ENCODE results near the gene CIC. TPM values are rescaled to one million over a fixed set of nuclear protein-coding genes. Genes with fewer than 3 reads are reported as not detected.

The CIC gene
- total and polyA plus RNA-seq, 2 of the 13 experiments (the other 11 are each of a cell fraction or from before 2014, with no cell fraction given), result 5.9 to 8.0 TPM

DNA sequence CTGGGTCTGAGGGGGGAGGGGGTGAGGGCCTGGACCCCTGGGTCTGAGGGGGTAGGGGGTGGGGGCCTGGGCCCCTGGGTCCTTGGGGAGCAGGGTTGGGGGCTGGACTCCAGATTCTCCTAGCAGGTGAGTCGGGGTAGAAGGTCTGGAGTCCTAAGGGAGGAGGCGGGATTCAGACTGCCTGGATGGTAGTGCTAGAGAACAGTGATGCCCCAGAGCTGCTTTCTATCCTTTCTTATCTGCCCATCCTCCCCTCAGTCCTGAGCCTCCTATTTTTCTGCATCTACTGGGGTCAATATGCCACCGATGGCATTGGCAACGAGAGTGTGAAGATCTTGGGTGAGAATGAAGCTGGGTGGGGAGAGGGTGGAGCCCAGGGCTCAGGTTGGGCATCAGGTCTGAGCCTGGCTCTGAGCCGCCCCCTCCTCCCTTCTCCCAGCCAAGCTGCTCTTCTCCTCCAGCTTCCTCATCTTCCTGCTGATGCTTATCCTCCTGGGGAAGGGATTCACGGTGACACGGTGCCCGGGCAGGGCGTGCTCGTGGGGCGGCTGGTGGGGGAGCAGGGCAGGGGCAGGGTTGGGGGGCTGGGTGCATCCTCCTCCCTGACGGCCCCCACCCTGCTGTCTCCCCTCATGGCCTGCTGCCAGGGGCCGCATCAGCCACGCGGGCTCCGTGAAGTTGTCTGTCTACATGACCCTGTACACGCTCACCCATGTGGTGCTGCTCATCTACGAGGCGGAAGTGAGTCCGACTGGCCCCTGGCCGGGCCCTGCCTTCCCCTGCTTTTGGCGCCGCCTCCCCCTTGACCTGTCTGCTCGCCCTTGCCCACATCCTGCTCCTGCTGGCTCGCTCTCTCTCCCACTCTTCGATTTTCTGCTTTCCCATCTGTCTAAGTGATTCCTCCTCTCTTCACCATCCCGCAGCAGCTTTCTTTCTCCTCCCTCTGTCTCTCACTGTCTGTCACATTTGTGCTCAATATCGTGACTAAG lies 47.5 kb downstream of the CIC start (continued):
- TF ChIP-seq FOXA3 (CRISPR knock-in tag; IDR thresholded peaks at IDR 0.05), result no peak
- TF ChIP-seq, protein P1, sequence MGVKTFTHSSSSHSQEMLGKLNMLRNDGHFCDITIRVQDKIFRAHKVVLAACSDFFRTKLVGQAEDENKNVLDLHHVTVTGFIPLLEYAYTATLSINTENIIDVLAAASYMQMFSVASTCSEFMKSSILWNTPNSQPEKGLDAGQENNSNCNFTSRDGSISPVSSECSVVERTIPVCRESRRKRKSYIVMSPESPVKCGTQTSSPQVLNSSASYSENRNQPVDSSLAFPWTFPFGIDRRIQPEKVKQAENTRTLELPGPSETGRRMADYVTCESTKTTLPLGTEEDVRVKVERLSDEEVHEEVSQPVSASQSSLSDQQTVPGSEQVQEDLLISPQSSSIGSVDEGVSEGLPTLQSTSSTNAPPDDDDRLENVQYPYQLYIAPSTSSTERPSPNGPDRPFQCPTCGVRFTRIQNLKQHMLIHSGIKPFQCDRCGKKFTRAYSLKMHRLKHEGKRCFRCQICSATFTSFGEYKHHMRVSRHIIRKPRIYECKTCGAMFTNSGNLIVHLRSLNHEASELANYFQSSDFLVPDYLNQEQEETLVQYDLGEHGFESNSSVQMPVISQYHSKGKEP (CRISPR knock-in tag; IDR thresholded peaks at IDR 0.05), result no peak
- TF ChIP-seq PHF20 (CRISPR knock-in tag; IDR thresholded peaks at IDR 0.05), result peak; percentile 37; the same call in 1 of the 2 replicates
- TF ChIP-seq, protein P2, sequence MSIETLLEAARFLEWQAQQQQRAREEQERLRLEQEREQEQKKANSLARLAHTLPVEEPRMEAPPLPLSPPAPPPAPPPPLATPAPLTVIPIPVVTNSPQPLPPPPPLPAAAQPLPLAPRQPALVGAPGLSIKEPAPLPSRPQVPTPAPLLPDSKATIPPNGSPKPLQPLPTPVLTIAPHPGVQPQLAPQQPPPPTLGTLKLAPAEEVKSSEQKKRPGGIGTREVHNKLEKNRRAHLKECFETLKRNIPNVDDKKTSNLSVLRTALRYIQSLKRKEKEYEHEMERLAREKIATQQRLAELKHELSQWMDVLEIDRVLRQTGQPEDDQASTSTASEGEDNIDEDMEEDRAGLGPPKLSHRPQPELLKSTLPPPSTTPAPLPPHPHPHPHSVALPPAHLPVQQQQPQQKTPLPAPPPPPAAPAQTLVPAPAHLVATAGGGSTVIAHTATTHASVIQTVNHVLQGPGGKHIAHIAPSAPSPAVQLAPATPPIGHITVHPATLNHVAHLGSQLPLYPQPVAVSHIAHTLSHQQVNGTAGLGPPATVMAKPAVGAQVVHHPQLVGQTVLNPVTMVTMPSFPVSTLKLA (IDR thresholded peaks at IDR 0.05), result no peak
- TF ChIP-seq HIVEP1 (CRISPR knock-in tag; IDR thresholded peaks at IDR 0.05), result no peak
- TF ChIP-seq, protein P3, sequence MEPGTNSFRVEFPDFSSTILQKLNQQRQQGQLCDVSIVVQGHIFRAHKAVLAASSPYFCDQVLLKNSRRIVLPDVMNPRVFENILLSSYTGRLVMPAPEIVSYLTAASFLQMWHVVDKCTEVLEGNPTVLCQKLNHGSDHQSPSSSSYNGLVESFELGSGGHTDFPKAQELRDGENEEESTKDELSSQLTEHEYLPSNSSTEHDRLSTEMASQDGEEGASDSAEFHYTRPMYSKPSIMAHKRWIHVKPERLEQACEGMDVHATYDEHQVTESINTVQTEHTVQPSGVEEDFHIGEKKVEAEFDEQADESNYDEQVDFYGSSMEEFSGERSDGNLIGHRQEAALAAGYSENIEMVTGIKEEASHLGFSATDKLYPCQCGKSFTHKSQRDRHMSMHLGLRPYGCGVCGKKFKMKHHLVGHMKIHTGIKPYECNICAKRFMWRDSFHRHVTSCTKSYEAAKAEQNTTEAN (CRISPR knock-in tag; conservative IDR thresholded peaks at IDR 0.05), result no peak
- TF ChIP-seq, protein P4, sequence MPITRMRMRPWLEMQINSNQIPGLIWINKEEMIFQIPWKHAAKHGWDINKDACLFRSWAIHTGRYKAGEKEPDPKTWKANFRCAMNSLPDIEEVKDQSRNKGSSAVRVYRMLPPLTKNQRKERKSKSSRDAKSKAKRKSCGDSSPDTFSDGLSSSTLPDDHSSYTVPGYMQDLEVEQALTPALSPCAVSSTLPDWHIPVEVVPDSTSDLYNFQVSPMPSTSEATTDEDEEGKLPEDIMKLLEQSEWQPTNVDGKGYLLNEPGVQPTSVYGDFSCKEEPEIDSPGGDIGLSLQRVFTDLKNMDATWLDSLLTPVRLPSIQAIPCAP (CRISPR knock-in tag; IDR thresholded peaks at IDR 0.05; ENCODE audit: low read depth), result no peak
- no peak for TF ChIP-seq ZBTB42 (CRISPR knock-in tag; IDR thresholded peaks at IDR 0.05)
- no peak for TF ChIP-seq PCBP1 (IDR thresholded peaks at IDR 0.05; ENCODE audit: borderline replicate concordance, low read depth, low read length)
- TF ChIP-seq ZBTB7B (CRISPR knock-in tag; IDR thresholded peaks at IDR 0.05), result 0 out of 2 replicates have a peak, but pooled peaks have one; percentile 34
- no peak for TF ChIP-seq ZNF577 (CRISPR knock-in tag; IDR thresholded peaks at IDR 0.05; ENCODE audit: borderline replicate concordance, low read depth)
- TF ChIP-seq GTF3A (CRISPR knock-in tag; conservative IDR thresholded peaks at IDR 0.05), result no peak
- TF ChIP-seq, protein P5, sequence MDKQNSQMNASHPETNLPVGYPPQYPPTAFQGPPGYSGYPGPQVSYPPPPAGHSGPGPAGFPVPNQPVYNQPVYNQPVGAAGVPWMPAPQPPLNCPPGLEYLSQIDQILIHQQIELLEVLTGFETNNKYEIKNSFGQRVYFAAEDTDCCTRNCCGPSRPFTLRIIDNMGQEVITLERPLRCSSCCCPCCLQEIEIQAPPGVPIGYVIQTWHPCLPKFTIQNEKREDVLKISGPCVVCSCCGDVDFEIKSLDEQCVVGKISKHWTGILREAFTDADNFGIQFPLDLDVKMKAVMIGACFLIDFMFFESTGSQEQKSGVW (CRISPR knock-in tag; IDR thresholded peaks at IDR 0.05; ENCODE audit: borderline replicate concordance), result no peak
- no peak for TF ChIP-seq FLYWCH1 (CRISPR knock-in tag; IDR thresholded peaks at IDR 0.05)
- no peak for TF ChIP-seq NCOR1 (IDR thresholded peaks at IDR 0.05; ENCODE audit: borderline replicate concordance, low read length)
- no peak for TF ChIP-seq ZNF549 (CRISPR knock-in tag; IDR thresholded peaks at IDR 0.05)
- TF ChIP-seq ZNF232 (CRISPR knock-in tag; IDR thresholded peaks at IDR 0.05; ENCODE audit: borderline replicate concordance), result no peak
- TF ChIP-seq, protein P6, sequence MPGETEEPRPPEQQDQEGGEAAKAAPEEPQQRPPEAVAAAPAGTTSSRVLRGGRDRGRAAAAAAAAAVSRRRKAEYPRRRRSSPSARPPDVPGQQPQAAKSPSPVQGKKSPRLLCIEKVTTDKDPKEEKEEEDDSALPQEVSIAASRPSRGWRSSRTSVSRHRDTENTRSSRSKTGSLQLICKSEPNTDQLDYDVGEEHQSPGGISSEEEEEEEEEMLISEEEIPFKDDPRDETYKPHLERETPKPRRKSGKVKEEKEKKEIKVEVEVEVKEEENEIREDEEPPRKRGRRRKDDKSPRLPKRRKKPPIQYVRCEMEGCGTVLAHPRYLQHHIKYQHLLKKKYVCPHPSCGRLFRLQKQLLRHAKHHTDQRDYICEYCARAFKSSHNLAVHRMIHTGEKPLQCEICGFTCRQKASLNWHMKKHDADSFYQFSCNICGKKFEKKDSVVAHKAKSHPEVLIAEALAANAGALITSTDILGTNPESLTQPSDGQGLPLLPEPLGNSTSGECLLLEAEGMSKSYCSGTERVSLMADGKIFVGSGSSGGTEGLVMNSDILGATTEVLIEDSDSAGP (CRISPR knock-in tag; IDR thresholded peaks at IDR 0.05; ENCODE audit: borderline replicate concordance), result no peak; the same call in 1 of the 2 replicates
- TF ChIP-seq, protein P7, sequence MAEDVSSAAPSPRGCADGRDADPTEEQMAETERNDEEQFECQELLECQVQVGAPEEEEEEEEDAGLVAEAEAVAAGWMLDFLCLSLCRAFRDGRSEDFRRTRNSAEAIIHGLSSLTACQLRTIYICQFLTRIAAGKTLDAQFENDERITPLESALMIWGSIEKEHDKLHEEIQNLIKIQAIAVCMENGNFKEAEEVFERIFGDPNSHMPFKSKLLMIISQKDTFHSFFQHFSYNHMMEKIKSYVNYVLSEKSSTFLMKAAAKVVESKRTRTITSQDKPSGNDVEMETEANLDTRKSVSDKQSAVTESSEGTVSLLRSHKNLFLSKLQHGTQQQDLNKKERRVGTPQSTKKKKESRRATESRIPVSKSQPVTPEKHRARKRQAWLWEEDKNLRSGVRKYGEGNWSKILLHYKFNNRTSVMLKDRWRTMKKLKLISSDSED (CRISPR knock-in tag; IDR thresholded peaks at IDR 0.05), result no peak
